Activated CD4-positive, alpha-beta T cell treated with anti-CD3 and anti-CD28 coated beads for 36 hours (primary cell): Measurements from ENCODE around the gene ADAMTSL3. TPM values are rescaled to one million over a fixed set of nuclear protein-coding genes. Genes with fewer than 3 reads are reported as not detected.

Experiments used
- ATAC-seq: fragments of 200-7000 bp; cut with Tn5 transposase; one replicate; pipeline ENCODE4 v1.10.0; 2021; ENCODE audit warnings: mild to moderate bottlenecking, moderate library complexity
- CTCF ChIA-PET: fragments of 350-600 bp; sonication (Branson Sonifier 250); formaldehyde crosslinking; loops from one replicate; lab custom pipeline; 2021; ENCODE audit warnings: antibody characterized with exemption; lab: Charles Lee
- POLR2A ChIA-PET: fragments of 350-600 bp; sonication (Branson Sonifier 250); formaldehyde crosslinking; loops from one replicate; lab custom pipeline; 2021; ENCODE audit warnings: antibody characterized with exemption, inconsistent platforms; lab: Charles Lee
- DNase-seq: peaks from one replicate; pipeline ENCODE4 v3.0.0-alpha.2; 2020
- H3K27ac Mint-ChIP-seq: one replicate; pipeline ENCODE4 v1.8.0; 2021; ENCODE audit warnings: mixed read lengths
- H3K27me3 Mint-ChIP-seq: one replicate; pipeline ENCODE4 v1.8.0; 2021; ENCODE audit warnings: mixed read lengths
- H3K36me3 Mint-ChIP-seq: one replicate; pipeline ENCODE4 v1.8.0; 2021; ENCODE audit warnings: low read depth, mixed read lengths
- H3K4me1 Mint-ChIP-seq: one replicate; pipeline ENCODE4 v1.8.0; 2021; ENCODE audit warnings: mixed read lengths
- H3K4me3 Mint-ChIP-seq: one replicate; pipeline ENCODE4 v1.8.0; 2021; ENCODE audit warnings: mild to moderate bottlenecking, moderate library complexity, mixed read lengths
- H3K9me3 Mint-ChIP-seq: one replicate; pipeline ENCODE4 v1.8.0; 2021; ENCODE audit warnings: low read depth, mixed read lengths
- intact Hi-C, 2 experiments: fragments of 100-400 bp; cut with DNase I in 1 of 2; cut with micrococcal nuclease in 1 of 2; formaldehyde crosslinking; loops; one replicate each; pipeline versions ENCODE4 v1.14.2 to v1.15.1; 2022 to 2024; cut with DNase I, micrococcal nuclease
- total RNA-seq, 2 experiments: library from RNA; stranded (reverse); gene quantifications; one replicate each; pipeline ENCODE4 v1.2.3, GENCODE V29; 2021

Gene ADAMTSL3
- total RNA-seq, 2 experiments from 2014 or later, result not detected

DNA sequence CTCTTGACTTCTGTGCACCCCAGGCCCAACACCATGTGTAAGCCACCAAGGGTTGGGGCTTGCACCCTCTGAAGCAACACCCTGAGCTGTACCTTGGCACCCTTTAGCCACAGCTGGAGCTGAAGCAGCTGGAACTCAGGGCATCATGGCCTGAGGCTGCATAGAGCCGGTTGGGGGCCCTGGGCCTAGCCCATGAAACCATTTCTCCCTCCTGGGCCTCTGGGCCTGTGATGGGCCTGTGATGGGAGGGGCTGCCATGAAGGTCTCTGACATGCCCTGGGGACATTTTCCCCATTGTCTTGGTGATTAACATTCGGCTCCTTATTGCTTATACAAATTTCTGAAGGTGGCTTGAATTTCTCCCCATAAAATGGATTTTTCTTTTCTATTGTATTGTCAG is 22.4 kb upstream of the ADAMTSL3 start:
- ChIA-PET POLR2A (no interaction called here), CTCF (interaction anchor here (0.8 kb wide), 1 partner anchor 11 kb away, joined by 3 read pairs; no protein-coding TSS in a partner anchor)
- no peak overlapping the region for H3K27ac Mint-ChIP-seq

DNA sequence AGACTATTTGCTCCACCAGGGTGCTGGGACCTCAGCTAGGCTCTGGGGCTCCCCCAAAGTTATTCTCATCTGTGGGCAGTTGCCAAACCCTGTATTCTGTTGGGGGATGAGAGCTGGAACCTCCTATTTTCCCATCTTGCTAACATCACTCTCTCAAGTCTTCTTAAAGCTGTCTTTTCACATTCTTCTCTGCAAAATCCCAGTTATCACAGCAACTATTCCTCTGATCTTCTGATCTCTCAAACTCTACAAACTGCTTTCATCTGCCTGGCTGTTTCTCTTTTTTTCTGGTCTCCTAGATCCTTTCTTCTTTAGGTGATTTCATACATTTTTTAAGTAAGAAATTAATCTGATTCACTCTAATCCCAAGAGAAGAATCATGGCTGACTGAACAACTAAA is 10.7 kb upstream of the ADAMTSL3 start:
- Mint-ChIP-seq H3K9me3 (peaks cover 17% of the 10 kb centered on the region), H3K27ac (no peak overlapping the region), H3K36me3 (no peaks in the 10 kb centered on the region), H3K4me1 (no peaks in the 10 kb centered on the region), H3K4me3 (no peak overlapping the region), H3K27me3 (peaks cover 7% of the 10 kb centered on the region)
- intact Hi-C loops, result no loop called here
- POLR2A ChIA-PET, result no interaction called here
- DNase-seq (no peak), ATAC-seq (no peak)
- CTCF ChIA-PET, result no interaction called here

More for the DNA sequence above, 22.4 kb upstream of the ADAMTSL3 start:
- no peak for DNase-seq
- Mint-ChIP-seq H3K9me3 (peaks cover 10% of the 10 kb centered on the region), H3K27me3 (no peaks in the 10 kb centered on the region), H3K4me3 (no peak overlapping the region), H3K4me1 (no peaks in the 10 kb centered on the region), H3K36me3 (peaks cover 3% of the 10 kb centered on the region)
- intact Hi-C loops, result no loop called here
- ATAC-seq, result no peak

DNA sequence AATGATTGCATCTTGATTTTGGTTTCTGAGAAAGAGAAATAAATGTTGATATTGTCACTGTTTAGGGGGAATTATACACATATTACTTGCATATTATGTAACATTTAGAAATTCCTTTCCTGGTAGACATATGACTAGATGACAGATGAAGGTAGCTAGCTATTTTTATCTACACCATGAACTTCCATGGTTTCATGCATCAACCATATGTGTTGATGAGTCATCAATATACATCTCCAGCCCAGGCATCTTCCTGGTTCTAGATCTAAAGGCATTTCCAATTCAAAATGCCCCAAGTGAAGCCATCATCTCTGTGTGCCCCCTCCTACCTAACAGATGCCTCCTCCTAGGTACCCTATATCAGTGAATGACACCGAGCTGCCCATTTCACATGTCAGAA is 9.5 kb upstream of the ADAMTSL3 start:
- Mint-ChIP-seq H3K27me3 (peaks cover 4% of the 10 kb centered on the region), H3K27ac (no peak overlapping the region), H3K4me3 (no peak overlapping the region), H3K36me3 (no peaks in the 10 kb centered on the region), H3K4me1 (no peaks in the 10 kb centered on the region), H3K9me3 (peaks cover 17% of the 10 kb centered on the region)
- ChIA-PET CTCF (interaction anchor here (0.6 kb wide), 1 partner anchor 932 kb away, joined by 3 read pairs; no protein-coding TSS in a partner anchor), POLR2A (no interaction called here)
- DNase-seq, result no peak
- no peak for ATAC-seq
- intact Hi-C loops, result no loop called here

DNA sequence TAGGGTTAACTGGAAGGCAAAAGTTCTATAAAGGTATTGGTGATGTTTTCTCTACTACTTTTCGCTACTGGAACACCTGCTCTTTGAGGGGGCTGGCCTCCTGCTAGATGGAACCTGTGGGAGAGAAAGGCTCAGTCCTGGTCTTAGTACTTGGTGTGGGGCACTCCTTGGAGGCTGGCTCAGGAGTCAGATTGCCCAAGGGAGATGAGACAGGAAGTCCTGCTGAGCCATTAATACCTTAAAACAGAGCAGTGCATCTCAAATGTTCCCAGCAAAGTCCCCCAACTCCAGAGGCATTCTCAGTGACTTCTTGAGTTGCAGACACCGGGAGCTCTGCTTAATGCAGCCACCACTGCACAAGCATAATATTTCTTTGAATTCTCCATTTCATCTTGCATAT is 3.1 kb upstream of the ADAMTSL3 start:
- ChIA-PET CTCF (interaction anchor here (0.7 kb wide), 1 partner anchor 843 kb away, joined by 3 read pairs; no protein-coding TSS in a partner anchor), POLR2A (no interaction called here)
- no peak overlapping the region for H3K4me3 Mint-ChIP-seq
- H3K27ac Mint-ChIP-seq, result no peak overlapping the region
- H3K36me3 Mint-ChIP-seq, result no peaks in the 10 kb centered on the region
- H3K4me1 Mint-ChIP-seq, result no peaks in the 10 kb centered on the region
- ATAC-seq (no peak), DNase-seq (no peak)
- intact Hi-C loops, result no loop called here
- H3K9me3 Mint-ChIP-seq, result no peaks in the 10 kb centered on the region
- H3K27me3 Mint-ChIP-seq, result peaks cover 24% of the 10 kb centered on the region

DNA sequence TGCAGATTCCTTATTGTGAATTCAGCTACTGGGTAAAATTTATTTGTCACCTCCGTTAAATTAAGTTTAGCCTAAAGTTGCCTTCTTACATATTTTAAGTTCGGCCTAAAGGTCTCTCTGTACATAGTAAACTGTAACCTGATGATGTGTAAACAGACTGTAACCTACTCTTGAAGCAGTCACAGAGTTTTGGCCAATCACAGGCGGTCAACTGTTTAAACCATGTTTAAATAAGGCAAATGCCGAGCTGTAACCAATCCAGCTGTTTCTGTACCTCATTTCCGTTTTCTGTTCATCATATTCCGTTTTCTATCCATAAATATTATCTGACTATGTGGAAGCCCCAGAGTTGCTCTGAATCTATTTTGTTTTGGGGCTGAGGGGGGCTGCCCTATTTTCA is 2.4 kb upstream of the ADAMTSL3 start:
- H3K9me3 Mint-ChIP-seq, result no peaks in the 10 kb centered on the region
- peaks cover 27% of the 10 kb centered on the region for H3K27me3 Mint-ChIP-seq
- ChIA-PET POLR2A (no interaction called here), CTCF (no interaction called here)
- H3K27ac Mint-ChIP-seq, result no peak overlapping the region
- H3K36me3 Mint-ChIP-seq, result no peaks in the 10 kb centered on the region
- DNase-seq (no peak), ATAC-seq (no peak)
- intact Hi-C loops, result no loop called here
- H3K4me1 Mint-ChIP-seq, result no peaks in the 10 kb centered on the region
- no peak overlapping the region for H3K4me3 Mint-ChIP-seq

DNA sequence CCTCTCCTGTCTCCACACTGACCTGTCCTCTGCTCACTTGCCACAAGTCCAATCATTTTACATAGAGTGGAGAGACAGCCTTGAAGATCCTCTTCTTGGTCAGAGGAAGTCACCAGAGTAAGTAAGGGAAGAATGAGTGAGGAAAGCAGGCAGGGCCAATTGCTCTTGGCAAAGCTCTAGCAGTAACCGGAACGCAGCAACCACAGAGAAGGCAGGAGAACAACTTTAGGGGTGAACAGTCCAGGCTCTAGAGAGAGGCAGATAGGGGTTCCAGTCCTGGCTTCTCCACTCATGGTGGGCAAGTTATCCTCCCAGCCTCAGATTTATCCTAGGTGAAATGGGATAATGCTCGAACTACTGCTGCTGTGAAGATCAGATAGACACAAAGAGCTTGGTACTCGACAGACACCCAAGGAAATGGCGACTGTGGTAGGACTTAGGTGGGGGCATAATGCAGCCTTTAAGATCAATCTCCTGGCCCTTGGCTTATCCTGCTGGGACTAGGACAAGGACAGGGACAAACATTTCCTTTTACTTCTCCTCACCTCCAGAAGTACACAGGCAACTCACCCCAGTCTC is 1.2 kb upstream of the ADAMTSL3 start:
- H3K4me1 Mint-ChIP-seq, result no peaks in the 10 kb centered on the region
- no peaks in the 10 kb centered on the region for H3K9me3 Mint-ChIP-seq
- H3K36me3 Mint-ChIP-seq, result no peaks in the 10 kb centered on the region
- H3K4me3 Mint-ChIP-seq, result no peak overlapping the region
- no peak for ATAC-seq
- ChIA-PET POLR2A (no interaction called here), CTCF (no interaction called here)
- peaks cover 29% of the 10 kb centered on the region for H3K27me3 Mint-ChIP-seq
- DNase-seq, result no peak
- intact Hi-C loops, result no loop called here
- H3K27ac Mint-ChIP-seq, result no peak overlapping the region

DNA sequence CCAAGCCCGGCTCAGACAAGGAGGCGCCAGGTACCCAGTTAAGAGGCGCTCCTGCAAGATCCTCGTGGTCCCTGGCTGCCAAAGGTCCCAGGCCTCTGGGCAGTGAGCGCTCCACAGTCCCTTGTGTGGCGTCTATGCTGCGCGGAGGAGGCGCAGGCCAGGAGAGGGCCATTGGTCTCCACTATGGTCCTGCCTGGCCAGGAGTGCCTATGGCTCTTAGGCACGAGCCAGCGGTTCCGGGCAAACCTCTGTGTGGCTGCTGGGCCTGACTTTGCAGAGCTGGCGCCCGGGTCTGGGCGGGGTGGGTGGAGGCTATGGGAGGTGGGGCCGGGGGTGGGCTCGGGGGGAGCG is 660 bp upstream of the ADAMTSL3 start:
- no peaks in the 10 kb centered on the region for H3K36me3 Mint-ChIP-seq
- DNase-seq (no peak), ATAC-seq (no peak)
- no peaks in the 10 kb centered on the region for H3K4me1 Mint-ChIP-seq
- no peaks in the 10 kb centered on the region for H3K9me3 Mint-ChIP-seq
- no peak overlapping the region for H3K4me3 Mint-ChIP-seq
- POLR2A ChIA-PET, result no interaction called here
- no peak overlapping the region for H3K27ac Mint-ChIP-seq
- H3K27me3 Mint-ChIP-seq, result peaks cover 29% of the 10 kb centered on the region
- CTCF ChIA-PET, result no interaction called here
- intact Hi-C loops, result no loop called here

DNA sequence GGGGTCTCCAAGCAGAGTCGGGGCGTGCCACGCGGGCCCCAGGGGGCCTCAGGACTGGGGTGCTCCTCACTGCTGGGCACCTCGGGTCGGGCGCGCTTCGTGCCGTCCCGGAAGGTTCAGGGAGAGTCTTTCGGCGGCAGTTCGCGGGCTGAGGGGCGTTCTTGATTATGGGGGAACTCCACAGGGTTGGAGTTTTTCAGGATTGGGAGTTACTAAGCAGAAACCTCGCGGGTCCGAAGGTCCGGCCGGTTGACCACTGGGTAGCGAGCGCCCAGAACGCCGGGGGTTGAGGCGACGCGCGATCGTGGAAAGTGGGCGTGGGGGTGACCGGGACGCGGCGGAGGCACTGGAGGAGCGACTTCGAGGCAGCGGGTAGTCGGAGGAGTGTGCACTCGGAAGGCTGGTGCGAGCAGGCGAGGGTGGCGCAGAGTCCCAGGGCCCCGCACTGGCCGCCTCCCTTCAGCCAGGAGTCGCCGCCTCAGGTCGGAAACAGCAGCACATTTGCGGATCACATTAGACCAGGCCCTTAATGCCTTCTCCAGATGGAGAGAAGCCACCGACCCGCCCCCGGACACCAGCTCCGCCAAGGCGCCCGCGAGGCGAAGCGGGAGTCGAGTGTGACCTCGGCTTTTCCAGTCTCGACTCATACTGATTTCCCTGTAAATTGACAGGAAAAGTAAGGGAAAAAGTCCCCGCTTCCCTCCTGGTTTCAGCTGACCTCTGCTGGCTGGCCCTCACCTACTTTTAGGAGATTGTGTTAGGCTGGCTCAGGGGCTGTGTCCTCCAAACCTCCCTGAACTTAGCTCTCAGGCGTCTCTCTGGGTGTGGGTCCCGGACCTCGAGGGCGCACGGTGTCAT is 685 bp downstream of the ADAMTSL3 start:
- CTCF ChIA-PET, result no interaction called here
- DNase-seq (no peak), ATAC-seq (no peak)
- H3K36me3 Mint-ChIP-seq, result no peaks in the 10 kb centered on the region
- no peaks in the 10 kb centered on the region for H3K4me1 Mint-ChIP-seq
- POLR2A ChIA-PET, result no interaction called here
- H3K27ac Mint-ChIP-seq, result no peak overlapping the region
- peaks cover 29% of the 10 kb centered on the region for H3K27me3 Mint-ChIP-seq
- H3K9me3 Mint-ChIP-seq, result no peaks in the 10 kb centered on the region
- no peak overlapping the region for H3K4me3 Mint-ChIP-seq
- intact Hi-C loops, result no loop called here

DNA sequence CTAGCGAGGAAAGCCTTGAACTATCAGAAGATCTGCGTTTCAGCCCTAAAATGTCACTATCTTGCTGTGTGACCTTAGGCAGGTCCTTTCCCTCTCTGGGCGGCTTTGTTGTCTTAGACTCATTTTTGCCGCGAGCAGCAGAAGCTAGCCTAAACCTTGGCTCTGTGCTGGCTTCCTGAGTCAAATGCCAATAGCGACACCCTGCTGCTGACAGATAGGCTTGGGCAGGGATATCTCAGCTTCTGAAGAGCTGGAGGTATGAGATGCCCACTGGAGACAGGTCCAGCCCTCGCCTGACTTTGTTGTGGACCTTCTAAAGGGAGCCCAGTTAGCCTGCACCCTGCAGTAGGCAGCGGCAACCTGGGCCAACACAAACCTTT is 1.3 kb downstream of the ADAMTSL3 start:
- H3K36me3 Mint-ChIP-seq, result no peaks in the 10 kb centered on the region
- POLR2A ChIA-PET, result no interaction called here

DNA sequence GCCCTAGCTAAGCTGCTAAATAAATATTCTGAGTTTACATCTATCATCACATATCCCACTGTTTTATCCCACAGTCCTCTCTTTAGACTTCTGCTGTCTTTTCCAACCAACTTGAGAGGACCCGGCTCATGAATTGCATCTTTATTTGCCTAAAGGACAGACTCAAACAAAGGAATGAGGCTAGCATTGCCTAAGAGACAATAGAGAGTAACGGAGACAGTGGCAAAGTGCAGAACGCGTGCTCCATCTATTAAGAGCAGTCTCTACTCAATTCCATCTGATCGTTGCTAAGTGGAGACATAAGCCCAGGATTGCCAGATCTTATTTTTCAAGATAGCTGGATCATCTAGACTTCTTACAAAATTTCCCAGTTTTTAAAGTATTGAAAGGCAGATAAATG is 2.3 kb downstream of the ADAMTSL3 start:
- Mint-ChIP-seq H3K9me3 (no peaks in the 10 kb centered on the region), H3K36me3 (no peaks in the 10 kb centered on the region), H3K4me1 (no peaks in the 10 kb centered on the region), H3K4me3 (no peak overlapping the region), H3K27me3 (peaks cover 27% of the 10 kb centered on the region), H3K27ac (no peak overlapping the region)
- intact Hi-C loops, result no loop called here
- POLR2A ChIA-PET, result no interaction called here
- CTCF ChIA-PET, result no interaction called here
- DNase-seq (no peak), ATAC-seq (no peak)

More for the DNA sequence above, 1.3 kb downstream of the ADAMTSL3 start:
- H3K27ac Mint-ChIP-seq, result no peak overlapping the region
- CTCF ChIA-PET, result no interaction called here
- H3K4me3 Mint-ChIP-seq, result no peak overlapping the region
- intact Hi-C loops, result no loop called here
- H3K9me3 Mint-ChIP-seq, result no peaks in the 10 kb centered on the region
- no peaks in the 10 kb centered on the region for H3K4me1 Mint-ChIP-seq
- peaks cover 27% of the 10 kb centered on the region for H3K27me3 Mint-ChIP-seq
- DNase-seq (no peak), ATAC-seq (no peak)

DNA sequence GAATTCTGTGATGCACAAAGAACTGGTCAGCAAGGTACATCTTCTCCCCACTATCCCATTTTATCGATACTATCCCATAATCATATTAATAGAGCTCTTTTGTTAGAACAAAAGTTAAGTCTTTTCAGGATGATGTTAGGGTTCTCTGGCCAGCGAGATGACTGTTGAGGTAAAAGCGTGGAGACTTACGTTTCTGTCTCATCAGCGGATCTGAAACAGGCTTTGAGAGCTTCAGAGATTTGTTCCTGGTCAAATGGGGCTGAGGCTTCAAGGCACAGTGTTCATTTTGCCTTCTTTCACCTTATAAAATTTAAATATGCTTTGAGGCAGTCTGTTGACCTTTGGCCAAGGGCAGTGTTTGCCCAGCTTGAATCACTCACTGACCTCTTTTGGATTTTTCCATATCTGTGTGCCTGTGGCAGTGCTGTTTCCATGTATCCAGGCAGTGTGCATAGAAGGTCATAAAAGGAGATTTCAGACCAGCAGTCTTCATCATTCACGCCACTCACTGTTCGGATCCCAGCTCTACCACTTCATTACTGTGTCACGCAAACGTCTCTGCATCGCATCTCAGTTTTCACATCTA is 3.1 kb downstream of the ADAMTSL3 start:
- H3K27ac Mint-ChIP-seq, result no peak overlapping the region
- ChIA-PET POLR2A (no interaction called here), CTCF (interaction anchor here (0.7 kb wide), 1 partner anchor 11 kb away, joined by 3 read pairs; no protein-coding TSS in a partner anchor)
- H3K36me3 Mint-ChIP-seq, result no peaks in the 10 kb centered on the region
- no peak for DNase-seq
- H3K27me3 Mint-ChIP-seq, result peaks cover 25% of the 10 kb centered on the region
- intact Hi-C loops, result no loop called here
- no peak overlapping the region for H3K4me3 Mint-ChIP-seq
- no peaks in the 10 kb centered on the region for H3K4me1 Mint-ChIP-seq
- no peaks in the 10 kb centered on the region for H3K9me3 Mint-ChIP-seq
- no peak for ATAC-seq

DNA sequence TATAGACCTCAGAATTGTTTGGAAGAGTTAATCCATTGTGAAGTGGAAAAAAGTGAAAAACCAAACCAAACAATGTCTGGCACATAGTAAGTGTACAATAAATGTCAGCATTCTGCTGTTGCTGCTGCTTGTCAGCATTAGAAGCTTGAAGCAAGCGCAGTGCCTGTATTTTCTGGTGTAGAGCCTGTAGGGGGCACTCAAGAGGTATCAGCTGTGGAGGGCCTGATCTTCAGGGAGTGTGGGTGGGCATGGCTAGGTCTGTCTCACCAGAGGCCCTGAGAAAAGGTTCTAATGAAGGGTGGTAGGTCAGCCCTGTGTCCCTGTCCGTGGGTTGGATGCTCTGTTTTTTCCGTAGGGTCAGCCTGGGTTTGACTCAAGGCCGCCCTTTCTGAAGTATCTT is 3.6 kb downstream of the ADAMTSL3 start:
- Mint-ChIP-seq H3K9me3 (no peaks in the 10 kb centered on the region), H3K27me3 (peaks cover 21% of the 10 kb centered on the region), H3K36me3 (no peaks in the 10 kb centered on the region), H3K4me1 (no peaks in the 10 kb centered on the region), H3K4me3 (no peak overlapping the region), H3K27ac (no peak overlapping the region)
- ChIA-PET CTCF (interaction anchor here (0.7 kb wide), 1 partner anchor 11 kb away, joined by 3 read pairs; no protein-coding TSS in a partner anchor), POLR2A (no interaction called here)
- ATAC-seq, result no peak
- intact Hi-C loops, result no loop called here
- DNase-seq, result no peak
